Uterus (tissue), 2 donors: ENCODE results near the gene FBXW7.

Experiments
- POLR2A ChIP-seq, 2 donors: fragments of 450-650 bp; IDR thresholded peaks; one replicate each; pipeline ENCODE4 v1.6.1; 2016; ENCODE audit warnings: antibody characterized with exemption in 2 of 2, mild to moderate bottlenecking in 1 of 2, moderate library complexity in 1 of 2
- TF ChIP-seq, protein P1 (sequence below), 4 experiments: fragments of 200-600 bp in 2 of 4; fragments of 450-650 bp in 2 of 4; sonication (generic) in 2 of 4; IDR thresholded peaks; one replicate each; pipeline ENCODE4 v1.5.1; 2016 to 2019; ENCODE audit warnings: antibody characterized with exemption in 4 of 4, mild to moderate bottlenecking in 2 of 4, moderate library complexity in 1 of 4

DNA sequence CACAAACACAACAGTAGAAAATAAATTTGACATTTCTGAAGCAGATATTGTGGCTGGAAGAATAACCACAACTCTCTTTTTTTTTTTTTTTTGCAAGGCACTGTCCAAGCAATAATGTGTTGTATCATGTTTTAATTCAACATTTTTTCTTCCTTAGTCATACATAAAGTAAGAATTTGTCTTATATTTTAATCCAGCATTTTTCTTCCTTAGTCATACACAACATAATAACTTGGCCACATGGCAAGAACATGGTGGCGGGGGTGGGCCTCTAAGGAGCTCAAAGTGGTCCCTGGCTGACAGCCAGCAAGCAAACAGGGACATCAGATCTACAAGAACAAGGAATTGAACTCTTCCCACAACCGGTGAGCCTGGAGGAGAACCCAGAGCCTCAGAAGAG lies 20.2 kb downstream of the FBXW7 start:
- TF ChIP-seq, protein P1, sequence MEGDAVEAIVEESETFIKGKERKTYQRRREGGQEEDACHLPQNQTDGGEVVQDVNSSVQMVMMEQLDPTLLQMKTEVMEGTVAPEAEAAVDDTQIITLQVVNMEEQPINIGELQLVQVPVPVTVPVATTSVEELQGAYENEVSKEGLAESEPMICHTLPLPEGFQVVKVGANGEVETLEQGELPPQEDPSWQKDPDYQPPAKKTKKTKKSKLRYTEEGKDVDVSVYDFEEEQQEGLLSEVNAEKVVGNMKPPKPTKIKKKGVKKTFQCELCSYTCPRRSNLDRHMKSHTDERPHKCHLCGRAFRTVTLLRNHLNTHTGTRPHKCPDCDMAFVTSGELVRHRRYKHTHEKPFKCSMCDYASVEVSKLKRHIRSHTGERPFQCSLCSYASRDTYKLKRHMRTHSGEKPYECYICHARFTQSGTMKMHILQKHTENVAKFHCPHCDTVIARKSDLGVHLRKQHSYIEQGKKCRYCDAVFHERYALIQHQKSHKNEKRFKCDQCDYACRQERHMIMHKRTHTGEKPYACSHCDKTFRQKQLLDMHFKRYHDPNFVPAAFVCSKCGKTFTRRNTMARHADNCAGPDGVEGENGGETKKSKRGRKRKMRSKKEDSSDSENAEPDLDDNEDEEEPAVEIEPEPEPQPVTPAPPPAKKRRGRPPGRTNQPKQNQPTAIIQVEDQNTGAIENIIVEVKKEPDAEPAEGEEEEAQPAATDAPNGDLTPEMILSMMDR (IDR thresholded peaks at IDR 0.05) = no peak
- TF ChIP-seq POLR2A (IDR thresholded peaks at IDR 0.05) = no peak
